ENCODE data around the gene FN3KRP.

FN3KRP gene

GRCh38 chr17:82716203-82717010 lies at the start of gene FN3KRP:
Gene FN3KRP, plus strand, starts transcription at chr17:82716706. Its CDS starts 50 bp downstream, at chr17:82716756.
- peak; percentile 100 for DNase-seq (ENCODE audit: low spot score)

GRCh38 chr17:82666931-82667667 lies 49.4 kb upstream of the FN3KRP start:
- DNase-seq (ENCODE audit: low spot score): no peak

- no peak for DNase-seq (ENCODE audit: low spot score)
Measured at GRCh38 chr17:82667668-82668000, 48.9 kb upstream of the FN3KRP start.

- DNase-seq (ENCODE audit: low spot score): no peak
Measured at GRCh38 chr17:82668024-82668630, 48.4 kb upstream of the FN3KRP start.

GRCh38 chr17:82668631-82669099 lies 47.8 kb upstream of the FN3KRP start:
- DNase-seq (ENCODE audit: low spot score): peak; percentile 96

- DNase-seq (ENCODE audit: low spot score): peak; percentile 21
Measured at GRCh38 chr17:82670661-82671450, 45.6 kb upstream of the FN3KRP start.

GRCh38 chr17:82674656-82675475 lies 41.6 kb upstream of the FN3KRP start:
- peak; percentile 33 for DNase-seq (ENCODE audit: low spot score)

- peak; percentile 24 for DNase-seq (ENCODE audit: low spot score)
Measured at GRCh38 chr17:82675476-82676245, 40.8 kb upstream of the FN3KRP start.

GRCh38 chr17:82677353-82677925 lies 39.1 kb upstream of the FN3KRP start:
- peak; percentile 40 for DNase-seq (ENCODE audit: low spot score)

GRCh38 chr17:82678265-82678891 lies 38.1 kb upstream of the FN3KRP start:
- peak; percentile 31 for DNase-seq (ENCODE audit: low spot score)

- DNase-seq (ENCODE audit: low spot score): peak; percentile 53
Measured at GRCh38 chr17:82679586-82680465, 36.7 kb upstream of the FN3KRP start.

- DNase-seq (ENCODE audit: low spot score): no peak
Measured at GRCh38 chr17:82681547-82681946, 35.0 kb upstream of the FN3KRP start.

- DNase-seq (ENCODE audit: low spot score): no peak
Measured at GRCh38 chr17:82683534-82683933, 33.0 kb upstream of the FN3KRP start.

- DNase-seq (ENCODE audit: low spot score): peak; percentile 31
Measured at GRCh38 chr17:82684228-82684841, 32.2 kb upstream of the FN3KRP start.

GRCh38 chr17:82685291-82685690 lies 31.2 kb upstream of the FN3KRP start:
- DNase-seq (ENCODE audit: low spot score): peak; percentile 37

GRCh38 chr17:82686366-82687324 lies 29.9 kb upstream of the FN3KRP start:
- peak; percentile 29 for DNase-seq (ENCODE audit: low spot score)

GRCh38 chr17:82687375-82687861 lies 29.1 kb upstream of the FN3KRP start:
- peak; percentile 26 for DNase-seq (ENCODE audit: low spot score)

Measured in D341Med (cell line).